ENCODE results near the gene RTN4RL1.
"Not testable (repeated sequence)": the region's sequence is repeated elsewhere in the genome, so short reads cannot be mapped to it uniquely, and the experiment has no call there.

Gene RTN4RL1

GRCh38 chr17:1904273-1905182 lies 120.6 kb downstream of the RTN4RL1 start:
- DNase-seq (ENCODE audit: low read depth, low spot score): no peak

DNA sequence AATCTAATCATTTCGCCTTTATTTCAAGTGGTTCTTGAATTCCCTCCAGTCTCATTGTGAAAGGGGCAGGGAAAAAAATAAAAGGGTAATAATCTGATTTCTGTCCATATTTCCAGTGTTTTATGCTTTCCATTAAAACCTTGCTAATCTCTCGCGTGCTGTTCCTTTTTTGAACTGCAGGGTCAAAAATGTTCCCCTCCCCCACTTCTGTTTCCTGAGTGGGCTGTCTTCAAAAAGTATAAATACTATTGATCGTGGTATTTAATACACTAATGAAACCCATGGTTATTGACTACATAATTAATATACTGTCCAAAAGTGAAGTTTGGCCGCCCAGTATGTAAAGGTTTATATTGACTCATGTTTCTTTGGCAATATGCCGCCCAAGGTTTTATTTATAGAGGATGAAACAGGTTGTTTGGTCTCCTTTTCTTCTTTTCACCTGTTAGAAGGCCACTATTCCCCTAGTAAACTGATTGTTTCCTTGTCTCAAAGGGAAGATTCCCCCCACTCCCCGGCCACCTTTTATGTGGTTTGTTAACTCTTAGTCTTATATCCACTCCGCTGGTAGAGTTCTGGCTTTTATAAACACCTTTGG lies 125.6 kb downstream of the RTN4RL1 start:
- H3K4me3 ChIP-seq (ENCODE audit: low read depth, low read length): no peak overlapping the region
- in situ Hi-C loops (cut with HindIII; ENCODE audit: low sequenced_read_pairs): no loop called here
- TF ChIP-seq CTCF (IDR thresholded peaks at IDR 0.05; ENCODE audit: low read depth, low read length): no peak
- no peak for DNase-seq (ENCODE audit: low read depth, low spot score)

More at GRCh38 chr17:1904273-1905182, 120.6 kb downstream of the RTN4RL1 start:
- no peak for TF ChIP-seq CTCF (IDR thresholded peaks at IDR 0.05; ENCODE audit: low read depth, low read length)
- no peak overlapping the region for H3K4me3 ChIP-seq (ENCODE audit: low read depth, low read length)
- in situ Hi-C loops (cut with HindIII; ENCODE audit: low sequenced_read_pairs): loop anchor here (25.0 kb wide), 1 partner anchor 133 kb away; the partner anchor contains the start of genes DPH1, OVCA2 and RTN4RL1

GRCh38 chr17:1898872-1899271 lies 126.3 kb downstream of the RTN4RL1 start:
- in situ Hi-C loops (cut with HindIII; ENCODE audit: low sequenced_read_pairs): no loop called here
- H3K4me3 ChIP-seq (ENCODE audit: low read depth, low read length): no peak overlapping the region
- DNase-seq (ENCODE audit: low read depth, low spot score): no peak
- TF ChIP-seq CTCF (IDR thresholded peaks at IDR 0.05; ENCODE audit: low read depth, low read length): no peak

DNA sequence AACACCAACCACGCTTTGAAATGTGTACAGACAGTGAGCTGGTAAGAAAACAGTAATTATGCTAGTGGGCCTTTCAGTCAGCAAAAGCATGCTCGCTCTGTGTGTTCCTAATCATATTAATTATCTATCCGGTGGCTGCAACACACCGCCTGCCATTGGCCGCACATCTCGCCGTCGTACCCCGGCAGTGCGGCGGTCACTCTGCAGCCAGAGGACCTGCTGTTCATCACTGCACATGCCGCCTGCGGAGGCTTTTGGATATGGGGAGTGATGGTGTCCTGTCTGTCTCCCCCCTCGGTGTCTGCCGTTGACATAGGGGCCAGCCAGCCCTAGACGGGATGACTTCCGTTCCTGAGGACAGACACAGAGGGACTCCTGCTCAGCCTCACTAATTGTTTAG lies 126.8 kb downstream of the RTN4RL1 start:
- in situ Hi-C loops (cut with HindIII; ENCODE audit: low sequenced_read_pairs): no loop called here
- no peak for DNase-seq (ENCODE audit: low read depth, low spot score)
- no peak overlapping the region for H3K4me3 ChIP-seq (ENCODE audit: low read depth, low read length)
- TF ChIP-seq CTCF (IDR thresholded peaks at IDR 0.05; ENCODE audit: low read depth, low read length): no peak

GRCh38 chr17:1897105-1897656 lies 128.0 kb downstream of the RTN4RL1 start:
- in situ Hi-C loops (cut with HindIII; ENCODE audit: low sequenced_read_pairs): no loop called here
- TF ChIP-seq CTCF (IDR thresholded peaks at IDR 0.05; ENCODE audit: low read depth, low read length): no peak
- H3K4me3 ChIP-seq (ENCODE audit: low read depth, low read length): no peak overlapping the region
- no peak for DNase-seq (ENCODE audit: low read depth, low spot score)

- H3K4me3 ChIP-seq (ENCODE audit: low read depth, low read length): no peak overlapping the region
- in situ Hi-C loops (cut with HindIII; ENCODE audit: low sequenced_read_pairs): no loop called here
- DNase-seq (ENCODE audit: low read depth, low spot score): no peak
- TF ChIP-seq CTCF (IDR thresholded peaks at IDR 0.05; ENCODE audit: low read depth, low read length): no peak
Observed at GRCh38 chr17:1896243-1897104, 128.7 kb downstream of the RTN4RL1 start.

DNA sequence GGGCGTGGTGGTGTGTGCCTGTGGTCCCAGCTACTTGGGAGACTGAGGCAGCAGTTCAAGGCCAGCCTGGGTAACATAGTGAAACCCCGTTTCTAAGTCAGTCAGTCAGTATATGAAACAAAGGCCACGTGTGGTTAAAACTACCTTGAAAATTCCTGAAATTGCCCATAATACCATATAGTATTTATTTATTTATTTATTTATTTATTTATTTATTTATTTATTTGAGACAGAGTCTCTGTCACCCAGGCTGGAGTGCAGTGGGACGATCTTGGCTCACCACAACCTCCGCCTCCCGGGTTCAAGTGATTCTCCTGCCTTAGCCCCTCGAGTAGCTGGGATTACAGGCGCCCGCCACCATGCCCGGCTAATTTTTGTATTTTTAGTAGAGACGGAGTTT lies 129.7 kb downstream of the RTN4RL1 start:
- in situ Hi-C loops (cut with HindIII; ENCODE audit: low sequenced_read_pairs); DNase-seq (ENCODE audit: low read depth, low spot score); H3K4me3 ChIP-seq (ENCODE audit: low read depth, low read length): not testable (repeated sequence)
